Measurements from ENCODE around the gene CCDC32. TPM values are rescaled to one million over a fixed set of nuclear protein-coding genes. Genes with fewer than 3 reads are reported as not detected.

Gene CCDC32
- total RNA-seq, 1 donor from 2014 or later = 39.0 TPM

DNA sequence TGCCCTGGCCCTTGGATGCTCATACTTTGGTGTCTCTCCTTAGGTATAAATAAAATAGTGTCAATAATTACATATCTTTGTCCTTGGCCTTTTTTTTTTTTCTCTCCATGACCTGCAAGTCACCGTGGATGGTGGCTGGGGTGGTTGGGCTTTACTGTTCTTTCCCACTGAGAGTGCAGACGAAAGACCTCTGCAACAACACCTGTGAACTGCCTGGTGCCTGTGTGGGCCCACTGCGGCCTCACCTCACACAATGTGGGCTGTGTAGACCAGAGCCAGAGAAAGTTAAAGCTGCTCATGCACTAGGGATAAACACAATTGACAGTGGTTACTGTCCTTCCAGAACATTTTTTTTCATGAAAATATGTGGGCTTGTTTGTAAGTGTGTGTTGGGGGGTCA, 39.0 kb downstream of the CCDC32 start:
- no peak for DNase-seq (ENCODE audit: low read depth)
- Histone ChIP-seq H3K27me3 (ENCODE audit: control insufficient read depth, insufficient read depth, low read length) (no peaks in the 10 kb centered on the region), H3K4me3 (ENCODE audit: low read depth, low read length) (no peak overlapping the region), H3K36me3 (ENCODE audit: control insufficient read depth, insufficient read depth, low read length) (no peaks in the 10 kb centered on the region)
- TF ChIP-seq, protein P1, sequence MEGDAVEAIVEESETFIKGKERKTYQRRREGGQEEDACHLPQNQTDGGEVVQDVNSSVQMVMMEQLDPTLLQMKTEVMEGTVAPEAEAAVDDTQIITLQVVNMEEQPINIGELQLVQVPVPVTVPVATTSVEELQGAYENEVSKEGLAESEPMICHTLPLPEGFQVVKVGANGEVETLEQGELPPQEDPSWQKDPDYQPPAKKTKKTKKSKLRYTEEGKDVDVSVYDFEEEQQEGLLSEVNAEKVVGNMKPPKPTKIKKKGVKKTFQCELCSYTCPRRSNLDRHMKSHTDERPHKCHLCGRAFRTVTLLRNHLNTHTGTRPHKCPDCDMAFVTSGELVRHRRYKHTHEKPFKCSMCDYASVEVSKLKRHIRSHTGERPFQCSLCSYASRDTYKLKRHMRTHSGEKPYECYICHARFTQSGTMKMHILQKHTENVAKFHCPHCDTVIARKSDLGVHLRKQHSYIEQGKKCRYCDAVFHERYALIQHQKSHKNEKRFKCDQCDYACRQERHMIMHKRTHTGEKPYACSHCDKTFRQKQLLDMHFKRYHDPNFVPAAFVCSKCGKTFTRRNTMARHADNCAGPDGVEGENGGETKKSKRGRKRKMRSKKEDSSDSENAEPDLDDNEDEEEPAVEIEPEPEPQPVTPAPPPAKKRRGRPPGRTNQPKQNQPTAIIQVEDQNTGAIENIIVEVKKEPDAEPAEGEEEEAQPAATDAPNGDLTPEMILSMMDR (IDR thresholded peaks at IDR 0.05; ENCODE audit: insufficient read depth, low read length, poor library complexity, severe bottlenecking) = no peak

DNA sequence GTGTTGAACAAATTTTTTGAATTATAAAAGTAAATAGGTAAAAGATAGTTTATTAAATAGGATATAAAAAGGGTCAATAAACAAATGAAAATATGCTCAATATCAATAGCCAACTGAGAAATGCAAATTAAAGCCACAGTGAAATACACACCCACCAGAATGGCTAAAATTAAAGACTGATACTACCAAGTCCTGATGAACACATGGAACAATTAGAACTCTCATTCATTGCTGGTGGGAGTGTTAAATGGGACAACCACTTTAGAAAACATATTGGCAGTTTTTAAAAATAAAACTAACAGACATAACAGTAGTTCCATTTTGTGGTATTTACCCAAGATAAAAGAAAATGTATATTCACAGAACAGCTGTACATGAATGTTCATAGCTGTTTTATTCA, 41.2 kb downstream of the CCDC32 start:
- no peak for DNase-seq (ENCODE audit: low read depth)
- Histone ChIP-seq H3K4me3 (ENCODE audit: low read depth, low read length) (no peak overlapping the region), H3K27me3 (ENCODE audit: control insufficient read depth, insufficient read depth, low read length) (no peaks in the 10 kb centered on the region), H3K36me3 (ENCODE audit: control insufficient read depth, insufficient read depth, low read length) (no peaks in the 10 kb centered on the region)
- TF ChIP-seq, protein P1 (IDR thresholded peaks at IDR 0.05; ENCODE audit: insufficient read depth, low read length, poor library complexity, severe bottlenecking) = no peak

DNA sequence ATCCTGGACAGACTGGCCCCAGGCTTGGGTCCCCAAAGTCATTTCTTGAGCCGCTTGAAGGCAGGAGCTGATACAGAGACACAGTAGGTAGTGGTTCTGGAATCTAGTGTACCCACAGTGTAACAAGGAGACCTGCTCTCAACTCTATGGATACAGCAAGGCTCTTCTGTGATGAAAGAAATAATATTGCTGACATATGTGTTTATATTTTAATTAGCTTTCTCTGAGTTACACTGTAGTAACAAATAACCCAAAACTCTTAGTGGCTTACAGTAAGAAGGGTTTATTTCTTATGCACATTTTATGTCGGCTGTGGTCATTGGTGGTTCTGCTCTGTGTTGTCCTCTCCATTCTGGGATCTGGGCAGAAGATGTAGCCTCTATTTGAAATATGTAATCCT, 48.5 kb downstream of the CCDC32 start:
- TF ChIP-seq, protein P1 (IDR thresholded peaks at IDR 0.05; ENCODE audit: insufficient read depth, low read length, poor library complexity, severe bottlenecking) = no peak
- Histone ChIP-seq H3K36me3 (ENCODE audit: control insufficient read depth, insufficient read depth, low read length) (no peaks in the 10 kb centered on the region), H3K27me3 (ENCODE audit: control insufficient read depth, insufficient read depth, low read length) (peaks cover 2% of the 10 kb centered on the region), H3K4me3 (ENCODE audit: low read depth, low read length) (no peak overlapping the region)
- DNase-seq (ENCODE audit: low read depth) = no peak

DNA sequence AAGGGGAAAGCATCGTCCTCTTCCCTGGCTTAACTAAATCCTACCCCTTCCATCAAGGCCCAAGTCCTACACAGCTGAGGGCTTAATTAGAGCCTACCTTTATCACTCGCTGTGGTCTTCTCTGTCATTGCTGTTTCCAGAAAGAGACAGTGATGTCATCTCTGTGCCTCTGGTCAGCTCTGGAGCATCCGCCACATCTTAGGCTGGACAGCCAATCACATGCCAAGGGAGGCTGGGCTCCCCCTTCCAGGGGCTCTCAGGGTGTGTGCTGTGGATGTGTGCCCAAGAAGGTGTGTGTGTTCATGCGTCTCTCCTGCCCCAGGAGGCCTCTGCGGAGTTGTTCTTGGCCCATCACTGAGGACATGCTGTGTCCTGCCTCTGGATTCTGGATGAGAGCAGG, 51.2 kb downstream of the CCDC32 start:
- Histone ChIP-seq H3K4me3 (ENCODE audit: low read depth, low read length) (no peak overlapping the region), H3K36me3 (ENCODE audit: control insufficient read depth, insufficient read depth, low read length) (no peaks in the 10 kb centered on the region), H3K27me3 (ENCODE audit: control insufficient read depth, insufficient read depth, low read length) (peaks cover 7% of the 10 kb centered on the region)
- no peak for DNase-seq (ENCODE audit: low read depth)
- TF ChIP-seq, protein P1 (IDR thresholded peaks at IDR 0.05; ENCODE audit: insufficient read depth, low read length, poor library complexity, severe bottlenecking) = no peak

DNA sequence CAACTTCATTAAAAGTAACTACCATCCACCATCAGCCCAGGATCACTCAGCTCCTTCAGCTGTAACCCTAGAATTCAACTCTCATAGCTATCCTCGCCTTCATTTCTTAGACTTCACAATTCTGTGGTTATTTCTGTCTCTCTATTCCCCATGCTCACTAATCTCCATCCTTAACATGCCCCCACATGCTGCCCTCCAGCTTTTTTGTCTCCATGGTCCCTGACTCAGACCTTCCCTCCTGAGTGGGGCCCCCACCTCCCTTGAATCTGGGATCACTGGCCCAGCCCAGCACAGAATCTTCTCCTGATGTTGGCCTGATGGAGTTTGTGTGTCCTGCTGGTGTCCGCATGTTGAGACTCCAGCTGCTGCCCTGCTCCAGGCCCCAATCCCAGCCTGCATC, 52.4 kb downstream of the CCDC32 start:
- DNase-seq (ENCODE audit: low read depth) = no peak
- H3K4me3 ChIP-seq (ENCODE audit: low read depth, low read length) = no peak overlapping the region
- TF ChIP-seq, protein P1 (IDR thresholded peaks at IDR 0.05; ENCODE audit: insufficient read depth, low read length, poor library complexity, severe bottlenecking) = no peak

DNA sequence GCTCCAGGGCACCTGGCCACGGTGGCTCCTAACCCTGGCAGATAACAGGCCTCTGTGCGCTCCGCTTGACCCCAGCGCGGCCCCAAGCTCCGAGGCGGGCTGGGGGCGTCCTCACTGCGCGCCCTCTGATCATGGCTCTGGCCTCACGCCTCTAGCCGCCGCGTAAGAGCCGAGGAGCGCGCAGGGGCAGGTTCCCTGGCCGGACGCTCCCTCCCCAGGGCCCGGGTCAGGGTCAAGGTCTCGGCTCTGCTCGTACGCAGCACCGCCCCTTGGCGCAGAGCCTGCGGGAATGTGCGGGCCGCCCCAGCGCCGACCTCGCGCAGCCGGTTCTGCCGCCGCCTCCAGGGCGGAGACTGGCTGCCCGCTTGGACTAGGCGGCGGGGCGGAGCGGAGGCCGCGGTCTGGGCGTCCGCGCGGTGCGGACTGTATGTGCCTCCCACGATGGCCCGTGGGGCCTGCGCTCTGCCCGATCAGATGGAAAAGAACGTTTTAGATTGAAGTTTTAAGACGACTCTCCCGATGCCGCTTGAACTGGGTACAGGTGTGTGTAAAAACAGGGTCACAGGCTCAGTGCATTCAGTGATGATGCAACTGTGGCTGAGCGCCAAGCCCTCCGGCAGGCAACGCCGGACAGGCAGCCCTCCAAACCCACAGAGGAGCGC, 53.2 kb downstream of the CCDC32 start:
- TF ChIP-seq, protein P1 (IDR thresholded peaks at IDR 0.05; ENCODE audit: insufficient read depth, low read length, poor library complexity, severe bottlenecking) = no peak
- Histone ChIP-seq H3K36me3 (ENCODE audit: control insufficient read depth, insufficient read depth, low read length) (no peaks in the 10 kb centered on the region), H3K4me3 (ENCODE audit: low read depth, low read length) (peak overlapping the region; percentile 40), H3K27me3 (ENCODE audit: control insufficient read depth, insufficient read depth, low read length) (peaks cover 9% of the 10 kb centered on the region)
- DNase-seq (ENCODE audit: low read depth) = no peak

More for the DNA sequence above, 52.4 kb downstream of the CCDC32 start:
- Histone ChIP-seq H3K36me3 (ENCODE audit: control insufficient read depth, insufficient read depth, low read length) (no peaks in the 10 kb centered on the region), H3K27me3 (ENCODE audit: control insufficient read depth, insufficient read depth, low read length) (peaks cover 7% of the 10 kb centered on the region)
